A673 (cell line): ENCODE measurements around the gene SEC16A. TPM values are rescaled to one million over a fixed set of nuclear protein-coding genes. Genes with fewer than 3 reads are reported as not detected.

ENCODE experiments used
- BruUV-seq: library from RNA; stranded (reverse); fragments of 400-500 nt; replicated peaks from 2 replicates; lab custom pipeline; 2021; lab: Mats Ljungman, UMichigan
- CTCF ChIA-PET: fragments of 300-600 bp; sonication (Branson Sonifier 250); formaldehyde crosslinking; loops from one replicate; lab custom pipeline; 2022; ENCODE audit warnings: antibody characterized with exemption; lab: Charles Lee
- POLR2A ChIA-PET: fragments of 300-600 bp; sonication (Branson Sonifier 250); formaldehyde crosslinking; loops from one replicate; lab custom pipeline; 2022; ENCODE audit warnings: antibody characterized with exemption; ENCODE audit not compliant: low non-redundant PET; lab: Charles Lee
- DNase-seq: peaks from one replicate; pipeline ENCODE4 v3.0.0-alpha.2; 2015; ENCODE audit warnings: low spot score
- H3K27ac ChIP-seq: fragments of 200-600 bp; sonication (generic); 2 replicates; pipeline ENCODE4 v1.5.1; 2016; ENCODE audit warnings: mixed run types, low read depth, mild to moderate bottlenecking, mixed read lengths, antibody characterized with exemption, low read length; ENCODE audit not compliant: poor library complexity, severe bottlenecking
- H3K27me3 ChIP-seq: fragments of 200-600 bp; sonication (generic); replicated peaks from 2 replicates; pipeline ENCODE4 v1.6.1; 2017; ENCODE audit warnings: mixed run types, low read depth, mild to moderate bottlenecking, mixed read lengths, antibody characterized with exemption, low read length; ENCODE audit not compliant: insufficient read depth, poor library complexity
- H3K36me3 ChIP-seq: fragments of 200-600 bp; sonication (generic); 2 replicates; pipeline ENCODE4 v1.6.1; 2016; ENCODE audit warnings: mixed run types, mild to moderate bottlenecking, mixed read lengths, antibody characterized with exemption, low read length; ENCODE audit not compliant: insufficient read depth, poor library complexity, severe bottlenecking
- H3K4me1 ChIP-seq: fragments of 200-600 bp; sonication (generic); 2 replicates; pipeline ENCODE4 v1.6.1; 2017; ENCODE audit warnings: mixed run types, mild to moderate bottlenecking, mixed read lengths, antibody characterized with exemption, low read length; ENCODE audit not compliant: insufficient read depth, poor library complexity, severe bottlenecking
- H3K4me3 ChIP-seq: fragments of 200-600 bp; sonication (generic); 2 replicates; pipeline ENCODE4 v1.5.1; 2016; ENCODE audit warnings: low read depth, mixed run types, mild to moderate bottlenecking, mixed read lengths, low read length; ENCODE audit not compliant: poor library complexity, severe bottlenecking
- H3K9me3 ChIP-seq: fragments of 200-600 bp; sonication (generic); 2 replicates; pipeline ENCODE4 v1.6.1; 2016; ENCODE audit warnings: mixed run types, low read depth, mild to moderate bottlenecking, mixed read lengths, antibody characterized with exemption, low read length; ENCODE audit not compliant: poor library complexity, severe bottlenecking
- EZH2 ChIP-seq: fragments of 200-600 bp; sonication (generic); IDR thresholded peaks from 2 replicates; pipeline ENCODE4 v1.6.1; 2017; ENCODE audit warnings: borderline replicate concordance, low read depth, mild to moderate bottlenecking, mixed read lengths, antibody characterized with exemption, low read length; ENCODE audit not compliant: poor library complexity, severe bottlenecking
- intact Hi-C: fragments of 100-400 bp; cut with micrococcal nuclease; formaldehyde crosslinking; loops from one replicate; pipeline ENCODE4 v1.10.0; 2022; ENCODE audit not compliant: unreplicated experiment
- total RNA-seq: library from RNA; stranded (reverse); gene quantifications from 2 replicates; pipeline ENCODE4 v1.2.3, GENCODE V29; 2021
- TF ChIP-seq, protein P1 (sequence below): fragments of 300-800, 200-600 bp; sonication (generic); conservative IDR thresholded peaks from 2 replicates; pipeline ENCODE4 v1.5.1; 2017; ENCODE audit warnings: low read depth, mild to moderate bottlenecking, antibody characterized with exemption, low read length, moderate library complexity, mixed read lengths

SEC16A gene
- total RNA-seq, 1 experiment from 2014 or later: 72.9 TPM

DNA sequence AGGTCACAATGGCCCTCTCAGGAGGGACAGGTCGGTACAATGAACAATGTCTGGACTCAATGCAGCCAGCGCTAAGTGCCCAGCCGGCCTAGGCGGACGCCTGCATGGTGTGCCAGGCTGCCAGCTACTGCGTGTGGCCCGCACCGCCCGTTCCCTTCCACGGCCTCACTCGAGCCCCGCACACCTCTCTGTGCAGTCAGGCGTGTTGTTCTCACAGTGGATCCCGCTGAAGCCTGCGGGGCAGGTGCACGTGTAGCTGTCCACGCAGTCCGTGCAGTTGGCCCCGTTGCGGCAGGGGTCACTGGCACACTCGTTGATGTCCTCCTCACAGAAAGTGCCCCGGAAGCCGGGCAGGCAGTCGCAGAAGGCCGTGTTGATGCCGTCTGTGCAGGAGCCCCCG, 26.7 kb upstream of the SEC16A start:
- Histone ChIP-seq H3K36me3 (peaks cover 43% of the 10 kb centered on the region), H3K4me3 (no peak overlapping the region), H3K9me3 (no peaks in the 10 kb centered on the region), H3K27me3 (no peaks in the 10 kb centered on the region), H3K4me1 (no peaks in the 10 kb centered on the region), H3K27ac (no peak overlapping the region)
- POLR2A ChIA-PET: no interaction called here
- CTCF ChIA-PET: no interaction called here
- intact Hi-C loops: no loop called here
- TF ChIP-seq, protein P1, sequence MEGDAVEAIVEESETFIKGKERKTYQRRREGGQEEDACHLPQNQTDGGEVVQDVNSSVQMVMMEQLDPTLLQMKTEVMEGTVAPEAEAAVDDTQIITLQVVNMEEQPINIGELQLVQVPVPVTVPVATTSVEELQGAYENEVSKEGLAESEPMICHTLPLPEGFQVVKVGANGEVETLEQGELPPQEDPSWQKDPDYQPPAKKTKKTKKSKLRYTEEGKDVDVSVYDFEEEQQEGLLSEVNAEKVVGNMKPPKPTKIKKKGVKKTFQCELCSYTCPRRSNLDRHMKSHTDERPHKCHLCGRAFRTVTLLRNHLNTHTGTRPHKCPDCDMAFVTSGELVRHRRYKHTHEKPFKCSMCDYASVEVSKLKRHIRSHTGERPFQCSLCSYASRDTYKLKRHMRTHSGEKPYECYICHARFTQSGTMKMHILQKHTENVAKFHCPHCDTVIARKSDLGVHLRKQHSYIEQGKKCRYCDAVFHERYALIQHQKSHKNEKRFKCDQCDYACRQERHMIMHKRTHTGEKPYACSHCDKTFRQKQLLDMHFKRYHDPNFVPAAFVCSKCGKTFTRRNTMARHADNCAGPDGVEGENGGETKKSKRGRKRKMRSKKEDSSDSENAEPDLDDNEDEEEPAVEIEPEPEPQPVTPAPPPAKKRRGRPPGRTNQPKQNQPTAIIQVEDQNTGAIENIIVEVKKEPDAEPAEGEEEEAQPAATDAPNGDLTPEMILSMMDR: no peak
- no peak for TF ChIP-seq EZH2
- no peak for DNase-seq
- BruUV-seq: no TSS peak

DNA sequence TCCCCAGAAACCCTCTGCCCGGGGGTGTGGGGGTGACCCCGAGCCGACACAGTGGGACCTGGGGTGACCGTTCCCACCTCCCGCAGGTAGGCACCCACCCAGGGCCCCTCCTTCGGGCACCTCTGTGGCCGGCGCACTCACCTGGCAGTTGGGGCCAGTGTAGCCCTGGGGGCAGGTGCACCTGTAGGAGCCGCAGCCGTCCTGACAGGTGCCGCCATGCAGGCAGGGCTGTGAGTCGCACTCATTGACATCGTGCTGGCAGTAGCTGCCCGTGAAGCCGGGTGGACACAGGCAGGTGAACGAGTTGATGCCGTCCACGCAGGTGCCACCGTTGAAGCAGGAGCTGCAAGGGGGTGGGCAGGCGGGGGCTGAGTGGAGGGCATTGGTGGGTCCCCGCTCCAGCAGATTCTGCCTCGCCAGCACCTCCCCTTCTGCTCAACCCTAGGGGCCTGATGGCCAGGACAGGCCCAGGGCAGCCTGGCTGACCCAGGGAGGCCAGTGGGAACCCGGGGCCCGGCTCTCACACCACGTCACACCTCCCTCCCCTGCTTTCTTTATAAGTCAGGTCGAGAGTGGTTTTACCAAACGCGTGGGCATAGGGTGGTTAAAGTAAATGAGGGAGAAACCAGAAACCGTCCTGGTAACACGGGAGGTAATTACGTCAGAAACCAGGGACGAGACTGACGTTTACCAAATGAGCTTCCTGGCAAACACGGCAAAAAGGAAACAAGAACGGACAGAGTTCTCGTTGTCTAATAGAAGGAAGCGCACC, 26.1 kb upstream of the SEC16A start:
- intact Hi-C loops: no loop called here
- POLR2A ChIA-PET: no interaction called here
- no peak for DNase-seq
- Histone ChIP-seq H3K4me1 (no peaks in the 10 kb centered on the region), H3K4me3 (no peak overlapping the region), H3K27me3 (no peaks in the 10 kb centered on the region), H3K27ac (no peak overlapping the region), H3K9me3 (no peaks in the 10 kb centered on the region), H3K36me3 (peaks cover 43% of the 10 kb centered on the region)
- no peak for TF ChIP-seq EZH2
- TF ChIP-seq, protein P1: no peak
- CTCF ChIA-PET: no interaction called here
- BruUV-seq: no TSS peak

DNA sequence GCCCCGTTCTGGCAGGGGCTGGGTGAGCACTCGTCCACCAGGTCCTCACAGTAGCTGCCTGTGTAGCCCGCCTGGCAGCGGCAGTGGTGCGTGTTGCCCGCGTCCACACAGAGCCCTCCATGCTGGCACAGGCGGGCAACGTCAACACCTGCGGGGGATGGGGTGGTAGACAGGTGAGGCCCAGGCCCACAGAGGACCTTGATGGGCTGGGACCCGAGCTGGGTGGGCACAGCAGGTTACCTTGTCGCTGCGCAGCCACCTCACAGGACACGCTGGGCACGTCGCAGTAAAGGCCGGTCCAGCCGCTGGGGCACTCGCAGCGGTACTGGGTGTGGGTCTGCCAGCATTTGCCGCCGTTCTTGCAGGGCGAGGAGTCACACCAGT, 25.1 kb upstream of the SEC16A start:
- Histone ChIP-seq H3K4me3 (no peak overlapping the region), H3K36me3 (peaks cover 42% of the 10 kb centered on the region), H3K4me1 (no peaks in the 10 kb centered on the region), H3K27ac (no peak overlapping the region), H3K27me3 (no peaks in the 10 kb centered on the region), H3K9me3 (no peaks in the 10 kb centered on the region)
- ChIA-PET CTCF (no interaction called here), POLR2A (no interaction called here)
- DNase-seq: no peak
- intact Hi-C loops: no loop called here
- TF ChIP-seq, protein P1: no peak
- TF ChIP-seq EZH2: no peak
- no TSS peak for BruUV-seq
